Measurements from ENCODE around the gene SGSH.
"Not testable (repeated sequence)": the region's sequence is repeated elsewhere in the genome, so short reads cannot be mapped to it uniquely, and the experiment has no call there.

Gene SGSH

GRCh38 chr17:80245566-80246265 is 25.6 kb upstream of the SGSH start:
- no peak overlapping the region for H3K4me3 ChIP-seq (ENCODE audit: low read depth, low read length)
- ChIA-PET CTCF (interaction anchor here (1.5 kb wide), 1 partner anchor 162 kb away, joined by 4 read pairs; no protein-coding TSS in a partner anchor), POLR2A (no interaction called here)
- no peak for TF ChIP-seq CTCF (IDR thresholded peaks at IDR 0.05; ENCODE audit: insufficient read depth, low read length, missing control alignments)
- DNase-seq (ENCODE audit: low read depth, low spot score) = no peak

- ChIA-PET POLR2A (no interaction called here), CTCF (interaction anchor here (1.5 to 1.9 kb wide), 2 partner anchors 8 to 161 kb away, joined by 4 read pairs; no protein-coding TSS in a partner anchor)
- no peak for DNase-seq (ENCODE audit: low read depth, low spot score)
- H3K4me3 ChIP-seq (ENCODE audit: low read depth, low read length) = no peak overlapping the region
- TF ChIP-seq CTCF (IDR thresholded peaks at IDR 0.05; ENCODE audit: insufficient read depth, low read length, missing control alignments) = no peak
These were observed 24.9 kb upstream of the SGSH start for GRCh38 chr17:80244871-80245509.

GRCh38 chr17:80244448-80244847 is 24.3 kb upstream of the SGSH start:
- CTCF ChIA-PET = interaction anchor here (1.9 kb wide), 1 partner anchor 9 kb away, joined by 4 read pairs; no protein-coding TSS in a partner anchor
- DNase-seq (ENCODE audit: low read depth, low spot score); H3K4me3 ChIP-seq (ENCODE audit: low read depth, low read length); POLR2A ChIA-PET: not testable (repeated sequence)

GRCh38 chr17:80243526-80244433 is 23.6 kb upstream of the SGSH start:
- ChIA-PET CTCF (interaction anchor here (1.9 kb wide), 1 partner anchor 10 kb away, joined by 4 read pairs; no protein-coding TSS in a partner anchor), POLR2A (no interaction called here)
- no peak for TF ChIP-seq CTCF (IDR thresholded peaks at IDR 0.05; ENCODE audit: insufficient read depth, low read length, missing control alignments)
- no peak for DNase-seq (ENCODE audit: low read depth, low spot score)
- H3K4me3 ChIP-seq (ENCODE audit: low read depth, low read length) = no peak overlapping the region

GRCh38 chr17:80242505-80242904 is 22.4 kb upstream of the SGSH start:
- DNase-seq (ENCODE audit: low read depth, low spot score) = no peak
- no peak overlapping the region for H3K4me3 ChIP-seq (ENCODE audit: low read depth, low read length)
- ChIA-PET POLR2A (no interaction called here), CTCF (no interaction called here)
- no peak for TF ChIP-seq CTCF (IDR thresholded peaks at IDR 0.05; ENCODE audit: insufficient read depth, low read length, missing control alignments)

- POLR2A ChIA-PET = no interaction called here
- CTCF ChIA-PET = no interaction called here
- H3K4me3 ChIP-seq (ENCODE audit: low read depth, low read length) = no peak overlapping the region
- DNase-seq (ENCODE audit: low read depth, low spot score) = no peak
- TF ChIP-seq CTCF (IDR thresholded peaks at IDR 0.05; ENCODE audit: insufficient read depth, low read length, missing control alignments) = no peak
These were observed 17.3 kb upstream of the SGSH start for GRCh38 chr17:80237386-80237785.

Data from AG04449 (cell line).